Motor neuron (in vitro differentiated cells): ENCODE results near the gene NDUFB1. TPM values are rescaled to one million over a fixed set of nuclear protein-coding genes. Genes with fewer than 3 reads are reported as not detected.

Source experiments
- total RNA-seq, 8 experiments: library from RNA; unstranded; fragments of 300-600 nt; gene quantifications; 2 replicates each; pipeline versions ENCODE4 v1.2.3 to v1.2.4, GENCODE V29; 2022

The NDUFB1 gene
- total RNA-seq, 8 experiments from 2014 or later = 306 to 552 (median 483) TPM

Other genes with a start within 250 kb of the NDUFB1 start
- gene FBLN5, start 174.0 kb downstream of the NDUFB1 start, total RNA-seq = 100 to 1,000 TPM in 1 of 8 experiments, 1 to 10 TPM in 5, under 1 TPM in 2; 0.50 to 516 (median 3.4) TPM
- gene TRIP11, start 81.6 kb downstream of the NDUFB1 start, total RNA-seq = 10 to 100 TPM; 16.8 to 45.2 (median 24.1) TPM
- gene ATXN3, start 15.1 kb downstream of the NDUFB1 start, total RNA-seq = 10 to 100 TPM; 13.9 to 45.1 (median 24.4) TPM
- gene CPSF2, start 263 bp upstream of the NDUFB1 start, total RNA-seq = 10 to 100 TPM; 15.4 to 64.9 (median 33.7) TPM
- gene SLC24A4, start 201.5 kb upstream of the NDUFB1 start, total RNA-seq = under 1 TPM in 7 of 8 experiments, not detected in 1; under 0.01 to 0.66 (median 0.20) TPM